HL-60 (cell line): Measurements from ENCODE around the gene SH3TC2.

Experiments used
- CTCF ChIP-seq: IDR thresholded peaks from one replicate; pipeline ENCODE4 v1.5.1; 2011; ENCODE audit warnings: low read length, control low read depth, inconsistent platforms; ENCODE audit not compliant: insufficient read depth
- TF ChIP-seq, protein P1 (sequence below): IDR thresholded peaks from 2 replicates; pipeline ENCODE4 v1.6.1; 2012; ENCODE audit warnings: low read depth; ENCODE audit not compliant: insufficient replicate concordance

- no peak for TF ChIP-seq CTCF
- TF ChIP-seq, protein P1, sequence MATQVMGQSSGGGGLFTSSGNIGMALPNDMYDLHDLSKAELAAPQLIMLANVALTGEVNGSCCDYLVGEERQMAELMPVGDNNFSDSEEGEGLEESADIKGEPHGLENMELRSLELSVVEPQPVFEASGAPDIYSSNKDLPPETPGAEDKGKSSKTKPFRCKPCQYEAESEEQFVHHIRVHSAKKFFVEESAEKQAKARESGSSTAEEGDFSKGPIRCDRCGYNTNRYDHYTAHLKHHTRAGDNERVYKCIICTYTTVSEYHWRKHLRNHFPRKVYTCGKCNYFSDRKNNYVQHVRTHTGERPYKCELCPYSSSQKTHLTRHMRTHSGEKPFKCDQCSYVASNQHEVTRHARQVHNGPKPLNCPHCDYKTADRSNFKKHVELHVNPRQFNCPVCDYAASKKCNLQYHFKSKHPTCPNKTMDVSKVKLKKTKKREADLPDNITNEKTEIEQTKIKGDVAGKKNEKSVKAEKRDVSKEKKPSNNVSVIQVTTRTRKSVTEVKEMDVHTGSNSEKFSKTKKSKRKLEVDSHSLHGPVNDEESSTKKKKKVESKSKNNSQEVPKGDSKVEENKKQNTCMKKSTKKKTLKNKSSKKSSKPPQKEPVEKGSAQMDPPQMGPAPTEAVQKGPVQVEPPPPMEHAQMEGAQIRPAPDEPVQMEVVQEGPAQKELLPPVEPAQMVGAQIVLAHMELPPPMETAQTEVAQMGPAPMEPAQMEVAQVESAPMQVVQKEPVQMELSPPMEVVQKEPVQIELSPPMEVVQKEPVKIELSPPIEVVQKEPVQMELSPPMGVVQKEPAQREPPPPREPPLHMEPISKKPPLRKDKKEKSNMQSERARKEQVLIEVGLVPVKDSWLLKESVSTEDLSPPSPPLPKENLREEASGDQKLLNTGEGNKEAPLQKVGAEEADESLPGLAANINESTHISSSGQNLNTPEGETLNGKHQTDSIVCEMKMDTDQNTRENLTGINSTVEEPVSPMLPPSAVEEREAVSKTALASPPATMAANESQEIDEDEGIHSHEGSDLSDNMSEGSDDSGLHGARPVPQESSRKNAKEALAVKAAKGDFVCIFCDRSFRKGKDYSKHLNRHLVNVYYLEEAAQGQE: no peak
These were observed 9.7 kb downstream of the SH3TC2 start for GRCh38 chr5:149053072-149053695.
